IMR-90 (cell line): Measurements from ENCODE around the gene CAVIN1. TPM values are rescaled to one million over a fixed set of nuclear protein-coding genes. Genes with fewer than 3 reads are reported as not detected.

ENCODE experiments used
- ATAC-seq: fragments of 200-7000 bp; cut with Tn5 transposase; 2 replicates; pipeline ENCODE4 v1.9.1; 2020; ENCODE audit warnings: low read depth, mild to moderate bottlenecking, moderate library complexity
- BruUV-seq: library from RNA; stranded (reverse); fragments of 400-500 nt; replicated peaks from 2 replicates; lab custom pipeline; 2021; lab: Mats Ljungman, UMichigan
- CTCF ChIA-PET: fragments of 300-600 bp; formaldehyde crosslinking; extraction: SDS; loops from one replicate; lab custom pipeline; 2021; ENCODE audit warnings: antibody characterized with exemption; lab: Yijun Ruan, JAX
- POLR2A ChIA-PET: fragments of 300-600 bp; sonication (Branson Sonifier 250); formaldehyde crosslinking; loops from one replicate; lab custom pipeline; 2022; ENCODE audit warnings: antibody characterized with exemption; ENCODE audit not compliant: unreplicated experiment; lab: Charles Lee
- DNase-seq: peaks from one replicate; pipeline ENCODE4 v3.0.0; 2013
- H2AFZ ChIP-seq: replicated peaks from 2 replicates; pipeline ENCODE3; 2013; ENCODE audit warnings: low read length, mild to moderate bottlenecking; ENCODE audit not compliant: poor library complexity
- H2AK5ac ChIP-seq: 2 replicates; pipeline ENCODE4 v1.6.1; 2013; ENCODE audit warnings: low read depth, low read length, inconsistent platforms
- H2AK9ac ChIP-seq: replicated peaks from 2 replicates; pipeline ENCODE3; 2013; ENCODE audit warnings: mild to moderate bottlenecking, low read depth, low read length, moderate library complexity; ENCODE audit not compliant: poor library complexity
- H2BK120ac ChIP-seq: 2 replicates; pipeline ENCODE4 v1.6.1; 2013; ENCODE audit warnings: low read depth, low read length, inconsistent platforms
- H2BK15ac ChIP-seq: 3 replicates; pipeline ENCODE4 v1.6.1; 2013; ENCODE audit warnings: low read depth, low read length, inconsistent platforms
- H2BK20ac ChIP-seq: 2 replicates; pipeline ENCODE4 v1.6.1; 2013; ENCODE audit warnings: low read depth, mild to moderate bottlenecking, inconsistent platforms, low read length, moderate library complexity
- H2BK5ac ChIP-seq: 2 replicates; pipeline ENCODE4 v1.6.1; 2013; ENCODE audit warnings: mild to moderate bottlenecking, low read depth, low read length, inconsistent platforms; ENCODE audit not compliant: poor library complexity, severe bottlenecking
- H3K14ac ChIP-seq: replicated peaks from 2 replicates; pipeline ENCODE4 v1.6.1; 2013; ENCODE audit warnings: low read depth, low read length, inconsistent platforms
- H3K18ac ChIP-seq: 2 replicates; pipeline ENCODE4 v1.6.1; 2013; ENCODE audit warnings: low read depth, low read length, control low read depth
- H3K23ac ChIP-seq: 2 replicates; pipeline ENCODE4 v1.6.1; 2013; ENCODE audit warnings: low read depth, low read length, inconsistent platforms
- H3K27ac ChIP-seq: 2 replicates; pipeline ENCODE4 v1.5.1; 2013; ENCODE audit warnings: mild to moderate bottlenecking, control low read depth, low read length; ENCODE audit not compliant: insufficient read depth
- H3K27me3 ChIP-seq: 2 replicates; pipeline ENCODE4 v1.6.1; 2013; ENCODE audit warnings: low read length; ENCODE audit not compliant: control insufficient read depth, insufficient read depth
- H3K36me3 ChIP-seq: 2 replicates; pipeline ENCODE4 v1.6.1; 2013; ENCODE audit warnings: low read length, mixed read lengths; ENCODE audit not compliant: control insufficient read depth, insufficient read depth
- H3K4ac ChIP-seq: 2 replicates; pipeline ENCODE4 v1.6.1; 2013; ENCODE audit warnings: low read depth, low read length, inconsistent platforms
- H3K4me1 ChIP-seq: 2 replicates; pipeline ENCODE4 v1.6.1; 2013; ENCODE audit warnings: low read length, mixed read lengths; ENCODE audit not compliant: control insufficient read depth, insufficient read depth
- H3K4me2 ChIP-seq: 2 replicates; pipeline ENCODE4 v1.6.1; 2013; ENCODE audit warnings: low read depth, mild to moderate bottlenecking, control low read depth, low read length, moderate library complexity
- H3K4me3 ChIP-seq: 2 replicates; pipeline ENCODE4 v1.5.1; 2013; ENCODE audit warnings: low read depth, mild to moderate bottlenecking, control low read depth, low read length, moderate library complexity; ENCODE audit not compliant: insufficient read depth
- H3K56ac ChIP-seq: 2 replicates; pipeline ENCODE4 v1.6.1; 2013; ENCODE audit warnings: low read length, inconsistent platforms; ENCODE audit not compliant: insufficient read depth; ENCODE audit errors: extremely low read depth
- H3K79me1 ChIP-seq, 2 experiments: 2 replicates each; pipeline ENCODE4 v1.6.1; 2013; ENCODE audit warnings: low read length in 2 of 2, inconsistent platforms in 1 of 2, low read depth in 1 of 2
- H3K9ac ChIP-seq: 2 replicates; pipeline ENCODE4 v1.6.1; 2013; ENCODE audit warnings: low read depth, low read length, control low read depth
- H3K9me1 ChIP-seq: 2 replicates; pipeline ENCODE4 v1.6.1; 2013; ENCODE audit warnings: low read length, inconsistent platforms; ENCODE audit not compliant: insufficient read depth
- H3K9me3 ChIP-seq: 2 replicates; pipeline ENCODE4 v1.6.1; 2013; ENCODE audit warnings: low read length; ENCODE audit not compliant: control insufficient read depth, insufficient read depth
- H4K20me1 ChIP-seq: 2 replicates; pipeline ENCODE4 v1.6.1; 2013; ENCODE audit warnings: low read length, inconsistent platforms; ENCODE audit not compliant: insufficient read depth
- H4K5ac ChIP-seq: 2 replicates; pipeline ENCODE4 v1.6.1; 2013; ENCODE audit warnings: mild to moderate bottlenecking, low read depth, low read length, control low read depth
- H4K8ac ChIP-seq, 2 experiments: 2 replicates each; pipeline ENCODE4 v1.6.1; 2013; ENCODE audit warnings: low read depth in 2 of 2, low read length in 2 of 2, control low read depth in 1 of 2, inconsistent platforms in 1 of 2
- H4K91ac ChIP-seq: 2 replicates; pipeline ENCODE4 v1.6.1; 2013; ENCODE audit warnings: low read depth, low read length, inconsistent platforms; ENCODE audit not compliant: insufficient read depth
- BHLHE40 ChIP-seq: fragments of 150-350 bp; IDR thresholded peaks from 2 replicates; pipeline ENCODE4 v1.6.1; 2016; ENCODE audit warnings: mild to moderate bottlenecking, low read depth, low read length
- CEBPB ChIP-seq: IDR thresholded peaks from 2 replicates; pipeline ENCODE4 v1.6.1; 2012; ENCODE audit warnings: low read depth, low read length, improper control_type of control experiment
- CTCF ChIP-seq: conservative IDR thresholded peaks from 2 replicates; pipeline ENCODE4 v1.5.1; 2012; ENCODE audit warnings: mild to moderate bottlenecking, low read depth, low read length, improper control_type of control experiment
- ELK1 ChIP-seq: fragments of 150-350 bp; IDR thresholded peaks from 2 replicates; pipeline ENCODE4 v1.6.1; 2016; ENCODE audit warnings: low read depth, mild to moderate bottlenecking, low read length, moderate library complexity, borderline replicate concordance
- FOS ChIP-seq: fragments of 150-350 bp; IDR thresholded peaks from 2 replicates; pipeline ENCODE4 v1.6.1; 2016; ENCODE audit warnings: low read depth, low read length
- MAFK ChIP-seq: IDR thresholded peaks from 2 replicates; pipeline ENCODE4 v1.6.1; 2012; ENCODE audit warnings: low read depth, low read length, improper control_type of control experiment
- MXI1 ChIP-seq: IDR thresholded peaks from 2 replicates; pipeline ENCODE4 v1.6.1; 2012; ENCODE audit warnings: low read depth, mild to moderate bottlenecking, low read length, moderate library complexity, borderline replicate concordance
- NFE2L2 ChIP-seq: fragments of 150-350 bp; IDR thresholded peaks from 2 replicates; pipeline ENCODE4 v1.6.1; 2016; ENCODE audit warnings: low read depth, mild to moderate bottlenecking, low read length
- RCOR1 ChIP-seq: IDR thresholded peaks from 2 replicates; pipeline ENCODE4 v1.6.1; 2012; ENCODE audit warnings: mild to moderate bottlenecking, low read length, improper control_type of control experiment; ENCODE audit not compliant: insufficient replicate concordance
- RFX5 ChIP-seq: IDR thresholded peaks from 2 replicates; pipeline ENCODE4 v1.8.0; 2012; ENCODE audit warnings: low read depth, mild to moderate bottlenecking, low read length, moderate library complexity
- WGBS, 2 experiments: methylation state at CpG; one replicate each; pipeline versions ENCODE4 v1.1.5 to v1.1.7; 2013; ENCODE audit warnings: missing lambda C conversion rate in 2 of 2; ENCODE audit not compliant: insufficient read length in 1 of 2; ENCODE audit errors: extremely low coverage in 2 of 2; 5-methylcytosine and 5-hydroxymethylcytosine counted together
- dilution Hi-C: fragments of 300-500 bp; cut with HindIII; formaldehyde crosslinking; loops from one replicate; pipeline ENCODE4 v1.14.3; 2018; ENCODE audit warnings: low sequenced_read_pairs; ENCODE audit not compliant: unreplicated experiment
- in situ Hi-C: fragments of 300-500 bp; cut with MboI; formaldehyde crosslinking; loops from 3 replicates; pipeline ENCODE4 v1.14.3; 2019; ENCODE audit warnings: low sequenced_read_pairs, inconsistent platforms, mixed read lengths
- intact Hi-C: fragments of 100-400 bp; cut with micrococcal nuclease; formaldehyde crosslinking; loops from 2 replicates; pipeline ENCODE4 v1.10.0; 2022
- polyA plus RNA-seq, 3 experiments: library from polyadenylated mRNA; depleted of rRNA; stranded (reverse); fragments of >200 nt; gene quantifications; 2 replicates each; pipeline ENCODE4 v1.2.3, GENCODE V29; 2012; ENCODE audit warnings: low replicate concordance in 1 of 3
- total RNA-seq: library from RNA; depleted of rRNA; stranded (reverse); fragments of >200 nt; gene quantifications from 2 replicates; pipeline ENCODE4 v1.2.3, GENCODE V29; 2012

Gene CAVIN1
- total and polyA plus RNA-seq, 2 of the 4 experiments (the other 2 are of a cell fraction) = 491 to 556 TPM

GRCh38 chr17:42363231-42363630, 59.8 kb downstream of the CAVIN1 start:
- no peak overlapping the region for H2BK5ac ChIP-seq
- no peak overlapping the region for H3K4me2 ChIP-seq
- H3K18ac ChIP-seq = no peak overlapping the region
- no peak for DNase-seq
- H3K79me1 ChIP-seq = peaks cover 34 to 98% of the 10 kb centered on the region in 2 experiments
- no peak for ATAC-seq
- H3K9me1 ChIP-seq = peaks cover 33% of the 10 kb centered on the region
- in situ Hi-C loops = no loop called here
- no TSS peak for BruUV-seq
- ChIA-PET POLR2A (no interaction called here), CTCF (no interaction called here)
- H4K20me1 ChIP-seq = peaks cover 93% of the 10 kb centered on the region
- no CpG with 5 or more reads among the region's 1 CpG for WGBS, 2 experiments
- no peak overlapping the region for H4K5ac ChIP-seq
- H3K27ac ChIP-seq = no peak overlapping the region
- peaks cover 17% of the 10 kb centered on the region for H3K4me1 ChIP-seq
- dilution Hi-C loops = no loop called here
- no peak overlapping the region for H3K14ac ChIP-seq
- no peak for TF ChIP-seq NFE2L2
- no peak for TF ChIP-seq MXI1
- no peak for TF ChIP-seq MAFK
- TF ChIP-seq BHLHE40 = no peak
- TF ChIP-seq RFX5 = no peak
- no peak for TF ChIP-seq RCOR1
- no peak for TF ChIP-seq ELK1
- no peak for TF ChIP-seq CTCF
- no peak for TF ChIP-seq CEBPB
- TF ChIP-seq FOS = no peak
- no peak overlapping the region for H3K56ac ChIP-seq
- H2AFZ ChIP-seq = no peak overlapping the region
- H2AK5ac ChIP-seq = no peak overlapping the region
- H2BK20ac ChIP-seq = no peak overlapping the region
- no peak overlapping the region for H3K4me3 ChIP-seq
- no peak overlapping the region for H4K8ac ChIP-seq
- H3K9ac ChIP-seq = no peak overlapping the region
- no peak overlapping the region for H4K91ac ChIP-seq
- H2AK9ac ChIP-seq = no peak overlapping the region
- no peak overlapping the region for H3K4ac ChIP-seq
- no peak overlapping the region for H2BK15ac ChIP-seq
- no peak overlapping the region for H2BK120ac ChIP-seq
- H3K27me3 ChIP-seq = no peaks in the 10 kb centered on the region
- no peaks in the 10 kb centered on the region for H3K9me3 ChIP-seq
- H3K36me3 ChIP-seq = peaks cover 1% of the 10 kb centered on the region; the same call in 1 of the 2 replicates
- no peak overlapping the region for H3K23ac ChIP-seq
- intact Hi-C loops = no loop called here
